HuH-7.5 (cell line): Measurements from ENCODE around the gene DENND4B.
A peak's percentile ranks its signal among the peaks of the same experiment; 100 is the strongest.
"Not testable (repeated sequence)": the region's sequence is repeated elsewhere in the genome, so short reads cannot be mapped to it uniquely, and the experiment has no call there.

ENCODE experiments used
- DNase-seq: peaks from one replicate; pipeline ENCODE4 v3.0.0; 2011; ENCODE audit warnings: low spot score

DENND4B gene

GRCh38 chr1:153946622-153947241 is at the start of gene DENND4B:
DENND4B (minus strand) TSS chr1:153946718; CDS start chr1:153944374, 2,344 bp downstream.
- peak; percentile 100 for DNase-seq

- DNase-seq: no peak
These were observed 49.1 kb upstream of the DENND4B start for GRCh38 chr1:153995640-153996039.

GRCh38 chr1:153995202-153995601 is 48.7 kb upstream of the DENND4B start:
- DNase-seq: no peak

- DNase-seq: no peak
These were observed 45.3 kb upstream of the DENND4B start for GRCh38 chr1:153991806-153992205.

GRCh38 chr1:153991151-153991630 is 44.7 kb upstream of the DENND4B start:
- DNase-seq: no peak

- DNase-seq: peak; percentile 94
These were observed 44.1 kb upstream of the DENND4B start, which contains the start of gene RPS27 for GRCh38 chr1:153990468-153991150. RPS27 (plus strand) TSS chr1:153990762; CDS start chr1:153990797, 35 bp downstream.

GRCh38 chr1:153987621-153988020 is 41.1 kb upstream of the DENND4B start:
- DNase-seq: no peak

- DNase-seq: peak; percentile 87
These were observed 39.6 kb upstream of the DENND4B start, which contains the start of gene RAB13 for GRCh38 chr1:153985941-153986761. RAB13 (minus strand) TSS chr1:153986339; CDS start chr1:153986236, 103 bp downstream.

GRCh38 chr1:153985341-153985912 is 38.9 kb upstream of the DENND4B start:
- no peak for DNase-seq

GRCh38 chr1:153984123-153984894 is 37.8 kb upstream of the DENND4B start:
- no peak for DNase-seq

- not testable (repeated sequence) for DNase-seq
These were observed 35.2 kb upstream of the DENND4B start for GRCh38 chr1:153981735-153982134.

- not testable (repeated sequence) for DNase-seq
These were observed 32.6 kb upstream of the DENND4B start for GRCh38 chr1:153979091-153979490.

GRCh38 chr1:153978274-153978909 is 31.9 kb upstream of the DENND4B start:
- no peak for DNase-seq

- DNase-seq: peak; percentile 81
These were observed 31.0 kb upstream of the DENND4B start, which contains the start of gene JTB for GRCh38 chr1:153977250-153978240. JTB (minus strand) TSS chr1:153977674; CDS start chr1:153977252, 422 bp downstream.

GRCh38 chr1:153976819-153977249 is 30.3 kb upstream of the DENND4B start:
- DNase-seq: no peak

GRCh38 chr1:153973525-153973924 is 27.0 kb upstream of the DENND4B start:
- DNase-seq: no peak

GRCh38 chr1:153973071-153973470 is 26.6 kb upstream of the DENND4B start:
- DNase-seq: no peak

- no peak for DNase-seq
These were observed 23.8 kb upstream of the DENND4B start for GRCh38 chr1:153970346-153970745.

GRCh38 chr1:153968972-153969371 is 22.5 kb upstream of the DENND4B start:
- no peak for DNase-seq
